GM21576 (cell line): ENCODE results near the gene ARVCF.

Experiments
- ATAC-seq: cut with Tn5 transposase; IDR thresholded peaks from one replicate; pipeline ENCODE4 v1.9.1; 2021; ENCODE audit warnings: mild to moderate bottlenecking, moderate library complexity; ENCODE audit not compliant: unreplicated experiment

The ARVCF gene

GRCh38 chr22:20031732-20032406 lies 15.2 kb upstream of the ARVCF start:
- no peak for ATAC-seq

GRCh38 chr22:20029550-20030225 lies 13.1 kb upstream of the ARVCF start:
- no peak for ATAC-seq

- no peak for ATAC-seq
Observed at GRCh38 chr22:20028855-20029549, 12.4 kb upstream of the ARVCF start.

- no peak for ATAC-seq
Observed at GRCh38 chr22:20027966-20028854, 11.6 kb upstream of the ARVCF start.

- no peak for ATAC-seq
Observed at GRCh38 chr22:20026996-20027601, 10.5 kb upstream of the ARVCF start.

GRCh38 chr22:20026204-20026908 lies 9.7 kb upstream of the ARVCF start:
- ATAC-seq, result no peak

GRCh38 chr22:20025401-20026203 lies 9.0 kb upstream of the ARVCF start:
- no peak for ATAC-seq

- no peak for ATAC-seq
Observed at GRCh38 chr22:20024650-20025397, 8.2 kb upstream of the ARVCF start.

- ATAC-seq, result no peak
Observed at GRCh38 chr22:20024225-20024624, 7.6 kb upstream of the ARVCF start.

- no peak for ATAC-seq
Observed at GRCh38 chr22:20022978-20023613, 6.5 kb upstream of the ARVCF start.

- ATAC-seq, result no peak
Observed at GRCh38 chr22:20022231-20022977, 5.8 kb upstream of the ARVCF start.

GRCh38 chr22:20021196-20022181 lies 4.9 kb upstream of the ARVCF start:
- ATAC-seq, result no peak

GRCh38 chr22:20020533-20021195 lies 4.0 kb upstream of the ARVCF start, which contains the start of gene TANGO2:
TANGO2 (plus strand) TSS chr22:20021110; CDS start chr22:20036799, 15,689 bp downstream.
- peak; percentile 69 for ATAC-seq

GRCh38 chr22:20019661-20020532 lies 3.3 kb upstream of the ARVCF start:
- no peak for ATAC-seq
